Measurements from ENCODE around the gene CACNA1C. TPM values are rescaled to one million over a fixed set of nuclear protein-coding genes. Genes with fewer than 3 reads are reported as not detected.

CACNA1C gene
- total RNA-seq, 1 experiment from 2014 or later: 1.1 TPM

DNA sequence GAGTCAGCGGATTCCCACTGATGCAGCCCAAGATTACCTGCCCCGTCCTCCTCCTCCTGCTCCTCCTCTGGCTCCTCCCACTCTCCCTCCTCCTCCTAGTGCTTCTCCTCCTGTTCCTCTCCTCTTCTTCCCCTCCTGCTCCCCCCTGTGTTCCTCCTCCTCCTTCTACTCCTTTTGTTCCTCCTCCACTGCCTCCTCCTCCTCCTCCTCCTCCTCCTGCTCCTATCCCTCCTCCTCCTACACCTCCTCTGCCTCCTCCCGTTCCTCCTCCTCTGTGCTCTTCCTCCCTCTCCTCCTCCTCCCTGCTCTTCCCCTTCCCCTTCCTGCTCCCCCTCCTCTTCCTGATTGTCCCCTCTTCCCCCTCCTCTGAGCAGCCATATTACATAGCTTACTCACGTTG lies 141.3 kb downstream of the CACNA1C start:
- Histone ChIP-seq H3K79me2 (ENCODE audit: insufficient read depth, low read length) (no peaks in the 10 kb centered on the region), H3T11ph (ENCODE audit: low read length) (no peak overlapping the region), H2BK120ac (ENCODE audit: low read depth, low read length, poor library complexity, severe bottlenecking) (no peak overlapping the region), H3K23me2 (ENCODE audit: insufficient read length, low read depth, low read length, poor library complexity, severe bottlenecking) (no peaks in the 10 kb centered on the region), H3K14ac (ENCODE audit: insufficient read depth, low read length) (no peak overlapping the region), H4K8ac (replicated peaks; ENCODE audit: insufficient read length, low read depth, low read length) (no peak overlapping the region), H3K4ac (ENCODE audit: low read depth, low read length) (no peak overlapping the region), H2BK15ac (ENCODE audit: low read depth, low read length) (no peak overlapping the region), H4K91ac (ENCODE audit: insufficient read length, low read depth, low read length) (no peak overlapping the region), H2BK12ac (ENCODE audit: insufficient read length, low read depth, low read length) (no peak overlapping the region), H3K9me3 (ENCODE audit: control insufficient read depth, low read depth, low read length) (no peaks in the 10 kb centered on the region), H4K5ac (ENCODE audit: insufficient read length, low read depth, low read length) (no peak overlapping the region), H3K56ac (ENCODE audit: insufficient read length, low read depth, low read length) (no peak overlapping the region), H3K79me1 (ENCODE audit: insufficient read depth, low read depth, low read length, poor library complexity, severe bottlenecking) (no peaks in the 10 kb centered on the region), H3K18ac (ENCODE audit: insufficient read length, low read depth, low read length) (no peak overlapping the region), H3K27ac (ENCODE audit: insufficient read length, low read depth, low read length) (no peak overlapping the region), H2BK20ac (ENCODE audit: low read depth, low read length, poor library complexity, severe bottlenecking) (no peak overlapping the region), H4K20me1 (ENCODE audit: control insufficient read depth, insufficient read depth, insufficient read length) (no peaks in the 10 kb centered on the region), H3K27me3 (ENCODE audit: insufficient read depth, low read length) (no peaks in the 10 kb centered on the region), H2AFZ (ENCODE audit: low read length) (no peak overlapping the region), H3K23ac (ENCODE audit: insufficient read length, low read depth, low read length) (no peak overlapping the region), H2BK5ac (ENCODE audit: insufficient read length, low read length) (no peak overlapping the region), H3K9ac (ENCODE audit: extremely low read depth, insufficient read length, low read length) (no peak overlapping the region), H3K4me2 (ENCODE audit: insufficient read depth, insufficient read length, low read length) (no peak overlapping the region), H2AK5ac (ENCODE audit: insufficient read length, low read length) (no peak overlapping the region), H3K4me1 (ENCODE audit: insufficient read depth, low read length) (peaks cover 18% of the 10 kb centered on the region; the same call in 1 of the 2 replicates)
- Mint-ChIP-seq H3K9me3 (no peaks in the 10 kb centered on the region; a peak in 2 of 5 replicates), H3K27ac (peak overlapping the region; percentile 15 to 36 (median 23); a peak in 1 of 7 replicates), H3K27me3 (ENCODE audit: low read depth) (0 out of 2 replicates have a peak, but pooled peaks cover 1% of the 10 kb centered on the region), H3K4me1 (peaks cover 70 to 73% of the 10 kb centered on the region in 2 experiments), H3K4me3 (no peak overlapping the region), H3K36me3 (ENCODE audit: insufficient read depth in 1 of 3, low read depth in 3 of 3) (no peaks in the 10 kb centered on the region)
- TF ChIP-seq, protein P1, sequence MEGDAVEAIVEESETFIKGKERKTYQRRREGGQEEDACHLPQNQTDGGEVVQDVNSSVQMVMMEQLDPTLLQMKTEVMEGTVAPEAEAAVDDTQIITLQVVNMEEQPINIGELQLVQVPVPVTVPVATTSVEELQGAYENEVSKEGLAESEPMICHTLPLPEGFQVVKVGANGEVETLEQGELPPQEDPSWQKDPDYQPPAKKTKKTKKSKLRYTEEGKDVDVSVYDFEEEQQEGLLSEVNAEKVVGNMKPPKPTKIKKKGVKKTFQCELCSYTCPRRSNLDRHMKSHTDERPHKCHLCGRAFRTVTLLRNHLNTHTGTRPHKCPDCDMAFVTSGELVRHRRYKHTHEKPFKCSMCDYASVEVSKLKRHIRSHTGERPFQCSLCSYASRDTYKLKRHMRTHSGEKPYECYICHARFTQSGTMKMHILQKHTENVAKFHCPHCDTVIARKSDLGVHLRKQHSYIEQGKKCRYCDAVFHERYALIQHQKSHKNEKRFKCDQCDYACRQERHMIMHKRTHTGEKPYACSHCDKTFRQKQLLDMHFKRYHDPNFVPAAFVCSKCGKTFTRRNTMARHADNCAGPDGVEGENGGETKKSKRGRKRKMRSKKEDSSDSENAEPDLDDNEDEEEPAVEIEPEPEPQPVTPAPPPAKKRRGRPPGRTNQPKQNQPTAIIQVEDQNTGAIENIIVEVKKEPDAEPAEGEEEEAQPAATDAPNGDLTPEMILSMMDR (conservative IDR thresholded peaks at IDR 0.05): no peak
- no peak for DNase-seq
- no CpG with 5 or more reads among the region's 4 CpGs for WGBS (ENCODE audit: extremely low coverage, insufficient read length, low lambda C conversion rate)

All from H9 (cell line).